Astrocyte (in vitro differentiated cells and primary cell): ENCODE results near the gene WWP2. TPM values are rescaled to one million over a fixed set of nuclear protein-coding genes. Genes with fewer than 3 reads are reported as not detected.

Source experiments
- DNase-seq: peaks from one replicate; pipeline ENCODE4 v3.0.0-alpha.2; 2010; ENCODE audit warnings: low read depth
- FAIRE-seq: peaks from 2 replicates; lab custom pipeline; 2011; peaks lifted over from hg19 to GRCh38; lab: Jason Lieb, UNC
- H2AFZ ChIP-seq: 2 replicates; pipeline ENCODE4 v1.6.0; 2012; ENCODE audit warnings: low read depth, low read length, inconsistent platforms
- H3K27ac ChIP-seq: 2 replicates; pipeline ENCODE4 v1.5.1; 2011; ENCODE audit warnings: low read depth, low read length, inconsistent platforms
- H3K27me3 ChIP-seq: 2 replicates; pipeline ENCODE4 v1.6.0; 2011; ENCODE audit warnings: low read length, inconsistent platforms; ENCODE audit not compliant: insufficient read depth
- H3K36me3 ChIP-seq: 2 replicates; pipeline ENCODE4 v1.5.1; 2011; ENCODE audit warnings: low read length, inconsistent platforms; ENCODE audit not compliant: insufficient read depth
- H3K4me1 ChIP-seq: 2 replicates; pipeline ENCODE4 v1.5.1; 2011; ENCODE audit warnings: low read length, inconsistent platforms; ENCODE audit not compliant: insufficient read depth
- H3K4me2 ChIP-seq: 2 replicates; pipeline ENCODE4 v1.6.0; 2012; ENCODE audit warnings: low read length, inconsistent platforms
- H3K4me3 ChIP-seq: 2 replicates; pipeline ENCODE4 v1.5.1; 2011; ENCODE audit warnings: low read depth, mild to moderate bottlenecking, low read length, inconsistent platforms; ENCODE audit not compliant: insufficient read depth
- H3K79me2 ChIP-seq: 2 replicates; pipeline ENCODE4 v1.6.0; 2012; ENCODE audit warnings: mild to moderate bottlenecking, low read length, inconsistent platforms; ENCODE audit not compliant: insufficient read depth
- H3K9ac ChIP-seq: 2 replicates; pipeline ENCODE4 v1.6.0; 2012; ENCODE audit warnings: mild to moderate bottlenecking, low read length, inconsistent platforms
- H3K9me3 ChIP-seq: 2 replicates; pipeline ENCODE4 v1.5.1; 2012; ENCODE audit warnings: low read depth, mild to moderate bottlenecking, low read length, inconsistent platforms; ENCODE audit not compliant: insufficient read depth
- H4K20me1 ChIP-seq: 2 replicates; pipeline ENCODE4 v1.6.0; 2012; ENCODE audit warnings: low read length, inconsistent platforms; ENCODE audit not compliant: insufficient read depth
- H3K27ac Mint-ChIP-seq: one replicate; pipeline ENCODE4 v1.8.0; 2021; ENCODE audit warnings: mild to moderate bottlenecking, mixed read lengths; ENCODE audit not compliant: unreplicated experiment
- H3K27me3 Mint-ChIP-seq: one replicate; pipeline ENCODE4 v1.8.0; 2021; ENCODE audit warnings: low read depth, mixed read lengths; ENCODE audit not compliant: unreplicated experiment
- H3K36me3 Mint-ChIP-seq: one replicate; pipeline ENCODE4 v1.8.0; 2021; ENCODE audit warnings: low read depth, mixed read lengths; ENCODE audit not compliant: unreplicated experiment
- H3K4me1 Mint-ChIP-seq: one replicate; pipeline ENCODE4 v1.8.0; 2021; ENCODE audit warnings: low read depth, mixed read lengths; ENCODE audit not compliant: unreplicated experiment
- H3K4me3 Mint-ChIP-seq: one replicate; pipeline ENCODE4 v1.8.0; 2021; ENCODE audit warnings: mild to moderate bottlenecking, moderate library complexity, mixed read lengths; ENCODE audit not compliant: unreplicated experiment
- H3K9me3 Mint-ChIP-seq: one replicate; pipeline ENCODE4 v1.8.0; 2021; ENCODE audit warnings: mild to moderate bottlenecking, mixed read lengths; ENCODE audit not compliant: unreplicated experiment
- EZH2 ChIP-seq: IDR thresholded peaks from 2 replicates; pipeline ENCODE4 v1.6.1; 2012; ENCODE audit warnings: mild to moderate bottlenecking, low read length, inconsistent platforms; ENCODE audit not compliant: insufficient read depth
- total RNA-seq: library from RNA; stranded (reverse); gene quantifications from 2 replicates; pipeline ENCODE4 v1.2.1, GENCODE V29; 2021
- TF ChIP-seq, protein P1 (sequence below): IDR thresholded peaks from 2 replicates; pipeline ENCODE4 v1.5.1; 2011; ENCODE audit warnings: low read depth, mild to moderate bottlenecking, inconsistent platforms, low read length, moderate library complexity; ENCODE audit not compliant: insufficient read depth

Gene WWP2
- total RNA-seq, 1 donor from 2014 or later: 28.7 TPM

- Histone ChIP-seq H3K4me1 (peaks cover 3% of the 10 kb centered on the region), H3K4me2 (no peak overlapping the region), H3K27ac (no peak overlapping the region), H3K9me3 (no peaks in the 10 kb centered on the region), H4K20me1 (no peaks in the 10 kb centered on the region), H3K4me3 (no peak overlapping the region), H3K79me2 (no peaks in the 10 kb centered on the region), H3K36me3 (peaks cover 20% of the 10 kb centered on the region), H3K9ac (no peak overlapping the region), H3K27me3 (no peaks in the 10 kb centered on the region), H2AFZ (no peak overlapping the region)
- DNase-seq: no peak
- no peak for TF ChIP-seq EZH2
- TF ChIP-seq, protein P1, sequence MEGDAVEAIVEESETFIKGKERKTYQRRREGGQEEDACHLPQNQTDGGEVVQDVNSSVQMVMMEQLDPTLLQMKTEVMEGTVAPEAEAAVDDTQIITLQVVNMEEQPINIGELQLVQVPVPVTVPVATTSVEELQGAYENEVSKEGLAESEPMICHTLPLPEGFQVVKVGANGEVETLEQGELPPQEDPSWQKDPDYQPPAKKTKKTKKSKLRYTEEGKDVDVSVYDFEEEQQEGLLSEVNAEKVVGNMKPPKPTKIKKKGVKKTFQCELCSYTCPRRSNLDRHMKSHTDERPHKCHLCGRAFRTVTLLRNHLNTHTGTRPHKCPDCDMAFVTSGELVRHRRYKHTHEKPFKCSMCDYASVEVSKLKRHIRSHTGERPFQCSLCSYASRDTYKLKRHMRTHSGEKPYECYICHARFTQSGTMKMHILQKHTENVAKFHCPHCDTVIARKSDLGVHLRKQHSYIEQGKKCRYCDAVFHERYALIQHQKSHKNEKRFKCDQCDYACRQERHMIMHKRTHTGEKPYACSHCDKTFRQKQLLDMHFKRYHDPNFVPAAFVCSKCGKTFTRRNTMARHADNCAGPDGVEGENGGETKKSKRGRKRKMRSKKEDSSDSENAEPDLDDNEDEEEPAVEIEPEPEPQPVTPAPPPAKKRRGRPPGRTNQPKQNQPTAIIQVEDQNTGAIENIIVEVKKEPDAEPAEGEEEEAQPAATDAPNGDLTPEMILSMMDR: no peak
- H3K4me3 Mint-ChIP-seq: no peak overlapping the region
- FAIRE-seq: no peak
- H3K27me3 Mint-ChIP-seq: no peaks in the 10 kb centered on the region
- no peak overlapping the region for H3K27ac Mint-ChIP-seq
- H3K4me1 Mint-ChIP-seq: no peaks in the 10 kb centered on the region
- H3K36me3 Mint-ChIP-seq: peaks cover 38% of the 10 kb centered on the region
- no peaks in the 10 kb centered on the region for H3K9me3 Mint-ChIP-seq
Measured at GRCh38 chr16:69936252-69936651, 174.1 kb downstream of the WWP2 start.

GRCh38 chr16:69936751-69937211, 174.6 kb downstream of the WWP2 start:
- Histone ChIP-seq H3K9ac (no peak overlapping the region), H3K36me3 (peaks cover 20% of the 10 kb centered on the region), H3K27ac (no peak overlapping the region), H3K9me3 (no peaks in the 10 kb centered on the region), H3K4me3 (no peak overlapping the region), H3K4me1 (peaks cover 3% of the 10 kb centered on the region), H3K79me2 (no peaks in the 10 kb centered on the region), H2AFZ (no peak overlapping the region), H3K4me2 (no peak overlapping the region), H3K27me3 (no peaks in the 10 kb centered on the region), H4K20me1 (no peaks in the 10 kb centered on the region)
- DNase-seq (no peak), FAIRE-seq (no peak)
- H3K9me3 Mint-ChIP-seq: no peaks in the 10 kb centered on the region
- TF ChIP-seq, protein P1: no peak
- no peak for TF ChIP-seq EZH2
- no peaks in the 10 kb centered on the region for H3K4me1 Mint-ChIP-seq
- no peaks in the 10 kb centered on the region for H3K27me3 Mint-ChIP-seq
- no peak overlapping the region for H3K27ac Mint-ChIP-seq
- peaks cover 38% of the 10 kb centered on the region for H3K36me3 Mint-ChIP-seq
- no peak overlapping the region for H3K4me3 Mint-ChIP-seq

DNA sequence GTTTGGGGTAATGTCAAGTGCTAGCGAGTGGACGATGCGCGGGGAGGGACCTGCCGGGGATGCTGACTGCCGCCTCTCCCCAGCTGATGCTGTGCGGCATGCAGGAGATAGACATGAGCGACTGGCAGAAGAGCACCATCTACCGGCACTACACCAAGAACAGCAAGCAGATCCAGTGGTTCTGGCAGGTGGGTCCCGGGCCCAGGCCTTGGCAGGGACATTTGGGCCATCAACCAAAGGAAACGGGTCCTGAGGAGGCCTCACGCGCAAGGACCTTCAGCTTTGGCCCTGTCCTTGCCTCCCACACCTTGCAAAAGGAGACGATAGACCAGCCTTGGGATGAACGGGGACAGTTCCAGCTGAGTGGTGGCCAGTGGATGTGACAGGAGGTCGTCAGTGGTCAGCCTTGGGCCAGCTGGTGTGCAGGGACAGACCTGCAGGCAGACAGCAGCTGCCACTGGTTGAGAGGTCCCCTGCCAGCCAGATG, 175.4 kb downstream of the WWP2 start:
- TF ChIP-seq EZH2: no peak
- TF ChIP-seq, protein P1: no peak
- H3K36me3 ChIP-seq: peaks cover 17% of the 10 kb centered on the region

More for the DNA sequence above, 175.4 kb downstream of the WWP2 start:
- FAIRE-seq: no peak
- Mint-ChIP-seq H3K4me3 (no peak overlapping the region), H3K27me3 (no peaks in the 10 kb centered on the region), H3K4me1 (no peaks in the 10 kb centered on the region), H3K27ac (no peak overlapping the region), H3K9me3 (no peaks in the 10 kb centered on the region), H3K36me3 (peaks cover 39% of the 10 kb centered on the region)
- no peaks in the 10 kb centered on the region for H3K79me2 ChIP-seq
- peaks cover 3% of the 10 kb centered on the region for H3K4me1 ChIP-seq
- no peak overlapping the region for H3K9ac ChIP-seq
- H3K27ac ChIP-seq: no peak overlapping the region
- no peak overlapping the region for H3K4me2 ChIP-seq
- no peak for DNase-seq
- no peak overlapping the region for H3K4me3 ChIP-seq
- no peaks in the 10 kb centered on the region for H3K9me3 ChIP-seq
- no peaks in the 10 kb centered on the region for H4K20me1 ChIP-seq
- H3K27me3 ChIP-seq: no peaks in the 10 kb centered on the region
- H2AFZ ChIP-seq: no peak overlapping the region
